ENCODE results near the gene MRPL52.

DNA sequence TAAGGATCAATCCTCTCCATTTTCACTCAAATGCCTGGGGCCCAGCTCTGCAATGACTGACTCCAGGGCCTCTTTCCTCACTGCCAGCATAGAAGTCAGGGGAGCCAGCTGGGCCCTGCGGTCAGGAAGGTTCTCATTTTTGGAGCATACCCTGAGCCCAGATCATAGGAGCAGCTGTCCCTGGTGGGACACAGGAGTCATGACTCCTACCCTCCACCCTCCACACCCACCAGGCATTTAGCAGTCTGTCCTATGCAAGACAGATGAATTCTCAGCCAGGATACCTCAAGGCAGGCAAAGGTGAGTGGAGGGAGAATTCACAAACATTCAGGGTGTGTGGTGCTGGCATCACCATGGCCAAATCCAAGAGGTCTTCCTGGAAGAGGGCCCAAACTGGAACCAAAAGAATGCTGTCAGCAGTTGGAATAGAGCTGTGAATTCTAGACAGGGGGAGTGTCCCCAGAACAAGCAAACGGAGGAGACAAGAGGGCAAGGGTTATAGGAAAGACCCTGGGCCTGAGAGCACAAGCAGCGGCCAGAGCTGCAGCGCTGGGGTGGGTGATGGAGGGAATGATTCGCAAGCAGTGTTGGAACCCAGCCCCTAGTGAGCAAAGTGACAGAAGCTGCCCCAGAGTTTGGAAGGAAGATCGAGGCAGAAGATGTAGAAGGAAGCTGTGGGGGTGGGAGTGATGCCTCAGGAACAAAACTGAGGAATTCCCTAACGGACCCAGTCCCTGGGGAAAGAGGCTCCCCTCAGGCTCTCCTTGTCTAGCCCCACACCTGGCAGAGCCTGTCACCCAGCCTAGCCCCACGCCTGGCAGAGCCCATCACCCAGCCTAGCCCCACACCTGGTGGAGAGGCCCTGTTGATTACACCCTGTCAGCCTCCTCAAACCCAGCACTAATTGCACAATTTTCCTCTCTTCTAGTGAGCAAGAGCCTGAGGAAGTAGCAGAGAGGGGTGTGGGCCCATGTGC lies 48.9 kb downstream of the MRPL52 start:
- TF ChIP-seq, protein P1, sequence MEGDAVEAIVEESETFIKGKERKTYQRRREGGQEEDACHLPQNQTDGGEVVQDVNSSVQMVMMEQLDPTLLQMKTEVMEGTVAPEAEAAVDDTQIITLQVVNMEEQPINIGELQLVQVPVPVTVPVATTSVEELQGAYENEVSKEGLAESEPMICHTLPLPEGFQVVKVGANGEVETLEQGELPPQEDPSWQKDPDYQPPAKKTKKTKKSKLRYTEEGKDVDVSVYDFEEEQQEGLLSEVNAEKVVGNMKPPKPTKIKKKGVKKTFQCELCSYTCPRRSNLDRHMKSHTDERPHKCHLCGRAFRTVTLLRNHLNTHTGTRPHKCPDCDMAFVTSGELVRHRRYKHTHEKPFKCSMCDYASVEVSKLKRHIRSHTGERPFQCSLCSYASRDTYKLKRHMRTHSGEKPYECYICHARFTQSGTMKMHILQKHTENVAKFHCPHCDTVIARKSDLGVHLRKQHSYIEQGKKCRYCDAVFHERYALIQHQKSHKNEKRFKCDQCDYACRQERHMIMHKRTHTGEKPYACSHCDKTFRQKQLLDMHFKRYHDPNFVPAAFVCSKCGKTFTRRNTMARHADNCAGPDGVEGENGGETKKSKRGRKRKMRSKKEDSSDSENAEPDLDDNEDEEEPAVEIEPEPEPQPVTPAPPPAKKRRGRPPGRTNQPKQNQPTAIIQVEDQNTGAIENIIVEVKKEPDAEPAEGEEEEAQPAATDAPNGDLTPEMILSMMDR (conservative IDR thresholded peaks at IDR 0.05), result no peak
- TF ChIP-seq ZFX (IDR thresholded peaks at IDR 0.05), result no peak
